ENCODE data around the gene MAPK1IP1L.
"Not testable (repeated sequence)": the region's sequence is repeated elsewhere in the genome, so short reads cannot be mapped to it uniquely, and the experiment has no call there.

Gene MAPK1IP1L

GRCh38 chr14:55051423-55052268 lies at the start of gene MAPK1IP1L:
Gene MAPK1IP1L, plus strand, starts transcription at chr14:55051647. Its CDS starts 10,037 bp downstream, at chr14:55061684.
- DNase-seq (ENCODE audit: low read depth in 1 of 2, low spot score in 1 of 2): peak; percentile 78 to 86

- DNase-seq (ENCODE audit: low read depth in 1 of 2, low spot score in 1 of 2): no peak
These were observed 46.4 kb upstream of the MAPK1IP1L start for GRCh38 chr14:55005071-55005470.

- DNase-seq (ENCODE audit: low read depth in 1 of 2, low spot score in 1 of 2): no peak
These were observed 36.4 kb upstream of the MAPK1IP1L start for GRCh38 chr14:55015006-55015405.

- no peak for DNase-seq (ENCODE audit: low read depth in 1 of 2, low spot score in 1 of 2)
These were observed 31.4 kb upstream of the MAPK1IP1L start for GRCh38 chr14:55019968-55020554.

GRCh38 chr14:55024365-55024764 lies 27.1 kb upstream of the MAPK1IP1L start:
- DNase-seq (ENCODE audit: low read depth in 1 of 2, low spot score in 1 of 2): not testable (repeated sequence)

GRCh38 chr14:55025948-55026347 lies 25.5 kb upstream of the MAPK1IP1L start:
- no peak for DNase-seq (ENCODE audit: low read depth in 1 of 2, low spot score in 1 of 2)

GRCh38 chr14:55026441-55026792 lies 25.0 kb upstream of the MAPK1IP1L start:
- DNase-seq (ENCODE audit: low read depth in 1 of 2, low spot score in 1 of 2): no peak

GRCh38 chr14:55026793-55027561 lies 24.5 kb upstream of the MAPK1IP1L start, which contains the start of the genes SOCS4 and WDHD1:
Gene SOCS4, plus strand, starts transcription at chr14:55027236. Its CDS starts 15,806 bp downstream, at chr14:55043042.
Gene WDHD1, minus strand, starts transcription at chr14:55027099. Its CDS starts 312 bp downstream, at chr14:55026787.
- peak; percentile 95 to 97 for DNase-seq (ENCODE audit: low read depth in 1 of 2, low spot score in 1 of 2)

- no peak for DNase-seq (ENCODE audit: low read depth in 1 of 2, low spot score in 1 of 2)
These were observed 23.4 kb upstream of the MAPK1IP1L start for GRCh38 chr14:55028066-55028465.

GRCh38 chr14:55028476-55028875 lies 23.0 kb upstream of the MAPK1IP1L start:
- DNase-seq (ENCODE audit: low read depth in 1 of 2, low spot score in 1 of 2): no peak

- DNase-seq (ENCODE audit: low read depth in 1 of 2, low spot score in 1 of 2): no peak
These were observed 20.3 kb upstream of the MAPK1IP1L start for GRCh38 chr14:55031190-55031589.

- not testable (repeated sequence) for DNase-seq (ENCODE audit: low read depth in 1 of 2, low spot score in 1 of 2)
These were observed 13.5 kb upstream of the MAPK1IP1L start for GRCh38 chr14:55037995-55038394.

- DNase-seq (ENCODE audit: low read depth in 1 of 2, low spot score in 1 of 2): no peak
These were observed 12.7 kb upstream of the MAPK1IP1L start for GRCh38 chr14:55038708-55039107.

- DNase-seq (ENCODE audit: low read depth in 1 of 2, low spot score in 1 of 2): no peak
These were observed 7.9 kb upstream of the MAPK1IP1L start for GRCh38 chr14:55043528-55043927.

GRCh38 chr14:55045087-55045486 lies 6.4 kb upstream of the MAPK1IP1L start:
- no peak for DNase-seq (ENCODE audit: low read depth in 1 of 2, low spot score in 1 of 2)

GRCh38 chr14:55047301-55048053 lies 4.0 kb upstream of the MAPK1IP1L start:
- DNase-seq (ENCODE audit: low read depth in 1 of 2, low spot score in 1 of 2): no peak

- no peak for DNase-seq (ENCODE audit: low read depth in 1 of 2, low spot score in 1 of 2)
These were observed 2.5 kb upstream of the MAPK1IP1L start for GRCh38 chr14:55048900-55049436.

GRCh38 chr14:55051165-55051422 lies 353 bp upstream of the MAPK1IP1L start:
- DNase-seq (ENCODE audit: low read depth in 1 of 2, low spot score in 1 of 2): no peak

- no peak for DNase-seq (ENCODE audit: low read depth in 1 of 2, low spot score in 1 of 2)
These were observed 953 bp downstream of the MAPK1IP1L start for GRCh38 chr14:55052269-55052930.

- no peak for DNase-seq (ENCODE audit: low read depth in 1 of 2, low spot score in 1 of 2)
These were observed 1.6 kb downstream of the MAPK1IP1L start for GRCh38 chr14:55053018-55053417.

Data from activated CD4-positive, alpha-beta T cell treated with anti-CD3 and anti-CD28 coated beads, Interleukin-2, amount 50 U/mL, for 24 hours (primary cell).